ENCODE measurements around the gene BTBD9.
A peak's percentile ranks its signal among the peaks of the same experiment; 100 is the strongest.

Gene BTBD9

DNA sequence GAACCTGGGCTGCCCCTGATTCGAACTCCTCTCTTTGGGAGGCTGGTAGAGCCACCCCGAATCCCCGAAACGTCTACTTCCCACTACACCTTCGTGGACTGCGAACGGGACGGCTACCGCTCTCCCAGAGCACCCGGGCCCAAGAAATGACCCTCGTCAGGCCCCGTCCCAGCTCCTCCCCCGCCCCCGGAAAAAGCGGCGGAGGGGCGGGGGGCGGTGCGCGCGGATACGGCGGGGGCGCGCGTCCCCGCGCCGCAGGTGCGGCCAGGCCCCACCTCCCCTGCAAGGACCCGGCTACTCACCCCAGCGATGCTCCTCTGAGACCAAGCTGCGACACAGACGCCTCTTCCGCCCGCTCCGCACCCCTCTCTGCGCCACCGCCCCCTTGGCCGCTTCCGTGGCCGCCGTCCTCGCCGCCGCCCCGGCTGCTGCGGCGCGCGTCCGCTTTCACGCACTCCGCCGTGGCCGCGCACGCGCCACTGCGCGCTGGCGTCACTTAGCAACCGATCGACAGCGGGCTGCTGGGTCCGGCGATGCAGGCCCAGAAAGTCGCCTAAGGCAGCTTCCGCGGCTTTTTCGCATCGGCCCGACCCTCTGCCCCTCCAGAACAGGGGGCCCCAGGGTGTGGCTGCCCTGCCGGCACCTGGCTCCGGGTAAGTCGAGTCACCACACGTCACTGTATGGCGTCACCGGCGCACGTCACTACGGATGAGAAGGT, at the start of gene BTBD9:
BTBD9 (minus strand) TSS at position 432 of the 718 bp plus-strand sequence.
- DNase-seq (ENCODE audit: low read depth, low spot score): peak; percentile 69

DNA sequence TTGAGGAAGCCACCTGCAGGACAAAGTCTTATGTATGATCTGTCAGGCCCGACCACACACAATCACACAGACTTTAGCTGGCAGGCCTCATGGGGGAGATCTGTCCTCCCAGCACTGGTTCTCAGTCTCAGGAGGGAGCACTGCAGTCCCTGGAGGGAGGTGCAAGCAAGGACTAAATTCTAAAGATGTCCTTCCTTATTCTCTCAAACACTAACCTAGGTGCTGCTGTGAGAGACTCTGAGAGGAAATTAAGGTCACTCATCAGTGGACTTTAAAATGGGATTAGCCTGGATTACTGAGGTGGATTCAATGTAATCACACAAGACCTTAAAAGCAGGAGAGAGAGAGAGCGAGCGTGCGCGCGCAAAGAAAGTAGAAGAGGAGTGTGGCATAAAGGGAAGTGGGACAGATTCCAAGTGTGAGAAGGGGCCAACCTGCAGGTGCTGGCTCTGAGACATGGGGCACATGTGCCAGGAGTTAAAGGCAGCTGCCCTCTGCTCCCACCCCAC, 48.9 kb upstream of the BTBD9 start:
- DNase-seq (ENCODE audit: low read depth, low spot score): no peak

DNA sequence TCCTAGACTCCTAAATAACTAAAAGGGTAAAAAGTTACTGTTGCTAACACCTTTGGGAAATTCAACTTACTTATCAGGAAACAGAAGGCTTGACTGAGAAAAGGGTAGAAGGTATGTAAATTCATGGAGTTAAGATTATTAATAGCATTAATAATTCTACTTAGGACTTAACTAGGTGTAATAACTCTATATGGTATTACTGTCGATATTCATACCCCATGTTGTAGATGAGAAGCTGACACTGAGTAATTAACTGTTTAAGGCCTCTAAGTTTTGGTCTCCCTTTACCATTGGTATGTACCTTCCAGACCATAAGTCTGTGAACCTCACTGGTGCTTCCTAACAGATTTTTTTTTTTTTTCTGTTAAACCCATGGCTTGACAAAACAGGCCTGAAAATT, 47.8 kb upstream of the BTBD9 start:
- DNase-seq (ENCODE audit: low read depth, low spot score): no peak

DNA sequence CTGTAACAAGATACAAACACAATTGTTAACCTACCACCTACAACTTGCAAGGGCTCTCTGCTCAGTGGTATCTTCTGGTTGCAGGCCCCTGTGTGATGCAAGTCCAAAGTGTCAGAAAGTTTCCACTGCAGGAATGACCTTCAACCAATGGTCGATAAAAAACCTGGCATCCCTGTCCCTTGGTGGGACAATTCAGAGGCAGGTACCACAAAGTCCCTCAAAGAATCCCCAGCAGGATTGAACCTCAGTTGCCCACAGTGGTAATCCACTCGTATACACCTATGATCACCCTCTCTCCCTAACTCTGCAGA, 47.3 kb upstream of the BTBD9 start:
- DNase-seq (ENCODE audit: low read depth, low spot score): no peak

DNA sequence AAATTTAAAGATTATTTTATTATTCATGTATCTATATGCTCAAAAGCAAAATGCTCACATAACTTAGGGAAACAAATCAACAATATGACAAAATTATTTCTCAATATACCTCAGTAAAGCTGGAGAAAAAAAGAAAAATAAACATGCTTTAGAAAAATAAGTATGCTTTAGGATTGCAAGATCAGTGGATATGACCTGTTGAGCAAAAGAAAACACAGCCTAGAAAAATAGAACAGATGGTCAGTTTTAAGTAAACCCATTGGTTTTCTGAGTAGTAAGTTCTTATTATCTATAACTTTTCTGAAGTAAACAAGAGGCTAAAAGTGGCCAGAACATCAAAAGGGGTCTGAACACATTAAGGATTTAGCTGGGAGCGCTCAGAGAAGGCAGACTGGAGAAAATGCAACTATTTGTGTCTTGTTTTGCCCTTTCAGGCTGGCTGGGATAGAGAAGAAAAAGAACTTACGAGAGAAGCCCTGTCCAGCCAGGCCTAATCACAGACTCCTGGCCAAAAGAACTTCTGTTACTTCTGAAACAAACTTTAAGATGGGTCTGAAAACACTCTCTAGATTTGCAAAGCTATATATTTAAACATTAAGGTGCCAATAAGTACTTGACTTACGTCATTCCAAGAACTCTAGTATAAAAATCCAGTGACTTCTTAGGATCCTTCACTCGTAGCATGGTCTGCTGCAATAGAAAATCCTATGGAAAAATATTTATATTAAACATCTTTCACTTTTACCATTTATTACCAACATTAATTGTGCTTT, 46.7 kb upstream of the BTBD9 start:
- no peak for DNase-seq (ENCODE audit: low read depth, low spot score)

DNA sequence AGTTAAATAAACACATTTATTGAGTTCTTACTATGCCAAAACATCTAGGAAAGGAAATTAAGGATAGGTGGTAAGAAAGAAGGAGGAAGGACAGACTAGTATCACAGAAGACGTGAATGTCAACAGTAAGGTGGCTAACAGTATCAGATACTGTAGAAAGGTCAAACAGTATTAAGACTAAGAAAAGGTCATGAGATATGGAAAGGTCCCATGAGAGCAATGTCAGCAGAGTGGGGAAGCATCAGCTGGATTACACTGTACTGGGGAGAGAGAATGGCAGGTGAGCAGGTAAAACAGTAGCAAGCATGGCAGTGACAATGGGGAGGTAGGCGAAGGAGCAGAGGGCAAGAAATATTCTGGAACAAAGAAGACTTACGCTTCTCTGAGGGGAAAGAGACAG, 45.2 kb upstream of the BTBD9 start:
- no peak for DNase-seq (ENCODE audit: low read depth, low spot score)

DNA sequence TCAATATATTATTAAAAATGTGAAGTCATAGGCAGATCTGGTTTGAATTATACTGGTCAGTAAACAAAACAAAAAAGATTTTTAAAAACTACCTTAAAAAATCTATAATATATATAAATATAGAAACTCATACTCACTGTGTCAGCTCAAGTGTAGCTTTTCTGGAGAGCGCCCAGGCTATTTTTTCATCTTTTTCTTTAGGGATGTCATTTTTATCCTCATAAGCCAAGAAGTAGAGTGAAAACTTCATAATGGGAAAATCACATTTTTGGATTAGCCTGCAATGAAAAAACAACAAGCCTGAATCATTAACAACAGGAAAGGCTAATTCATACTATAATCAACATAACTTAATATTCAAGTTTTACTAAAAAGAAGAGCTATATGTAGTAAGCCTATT, 44.5 kb upstream of the BTBD9 start:
- DNase-seq (ENCODE audit: low read depth, low spot score): no peak

DNA sequence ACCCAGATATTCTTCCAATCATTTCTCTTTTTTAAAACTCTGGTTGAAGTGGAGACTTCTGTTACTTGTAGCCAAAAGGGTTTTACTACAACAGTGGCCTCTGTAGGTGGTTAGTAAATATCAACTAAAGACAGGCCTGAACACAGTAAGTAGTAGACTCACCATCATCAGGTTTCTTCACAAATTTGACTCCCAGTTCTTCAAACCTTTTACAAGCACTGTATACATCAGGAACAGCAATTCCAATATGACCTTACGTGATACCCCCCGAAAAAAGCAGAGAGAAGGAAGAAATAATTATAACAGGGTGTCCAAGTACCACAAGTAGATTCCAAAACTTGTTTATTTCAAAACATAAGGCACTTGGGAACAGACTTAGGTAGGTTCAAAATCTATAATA, 42.1 kb upstream of the BTBD9 start:
- no peak for DNase-seq (ENCODE audit: low read depth, low spot score)

DNA sequence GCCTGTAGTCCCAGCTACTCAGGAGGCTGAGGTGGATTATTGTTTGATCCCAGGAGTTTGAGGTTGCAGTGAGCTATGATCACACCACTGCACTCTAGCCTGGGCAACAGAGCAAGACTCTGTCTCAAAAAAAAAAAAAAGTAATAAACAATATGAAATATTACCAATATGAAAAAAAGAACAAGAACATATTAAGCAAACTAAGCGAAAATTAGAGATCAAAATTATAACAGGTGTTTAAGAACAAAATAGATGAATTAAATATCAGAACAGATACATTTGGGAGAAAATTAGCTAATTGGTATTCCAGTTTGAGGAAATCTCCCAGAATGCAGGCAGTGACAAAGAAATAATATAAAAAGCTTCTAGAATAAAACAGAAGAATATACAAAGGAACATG, 39.9 kb upstream of the BTBD9 start:
- no peak for DNase-seq (ENCODE audit: low read depth, low spot score)

DNA sequence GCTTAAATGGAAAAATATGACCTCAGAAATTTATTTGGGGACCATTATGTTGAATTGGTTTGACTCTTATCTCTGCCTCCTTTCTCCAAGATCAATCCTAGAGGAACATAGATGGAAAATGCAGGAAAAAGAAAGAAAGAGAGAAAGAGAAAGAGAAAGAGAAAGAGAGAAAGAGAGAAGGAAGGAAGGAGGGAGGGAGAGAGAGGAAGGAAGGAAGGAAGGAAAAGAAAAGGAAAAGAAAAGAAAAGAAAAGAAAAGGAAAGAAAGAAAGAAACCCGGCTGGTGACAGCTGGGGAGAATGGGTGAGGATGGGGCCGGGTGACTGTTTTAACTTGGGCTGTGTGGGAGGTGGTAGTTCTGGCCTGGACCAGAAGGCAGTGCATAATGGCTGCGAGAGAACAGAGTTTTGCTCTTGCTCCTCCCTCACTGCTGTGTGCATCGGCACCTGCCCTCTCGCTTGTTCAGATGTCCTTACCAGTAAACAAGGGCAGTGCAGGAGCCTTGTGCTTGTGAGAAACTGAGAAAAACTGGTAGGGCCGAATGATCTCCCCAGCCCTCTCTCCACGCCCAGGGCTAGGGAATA, 38.5 kb upstream of the BTBD9 start:
- DNase-seq (ENCODE audit: low read depth, low spot score): no peak

DNA sequence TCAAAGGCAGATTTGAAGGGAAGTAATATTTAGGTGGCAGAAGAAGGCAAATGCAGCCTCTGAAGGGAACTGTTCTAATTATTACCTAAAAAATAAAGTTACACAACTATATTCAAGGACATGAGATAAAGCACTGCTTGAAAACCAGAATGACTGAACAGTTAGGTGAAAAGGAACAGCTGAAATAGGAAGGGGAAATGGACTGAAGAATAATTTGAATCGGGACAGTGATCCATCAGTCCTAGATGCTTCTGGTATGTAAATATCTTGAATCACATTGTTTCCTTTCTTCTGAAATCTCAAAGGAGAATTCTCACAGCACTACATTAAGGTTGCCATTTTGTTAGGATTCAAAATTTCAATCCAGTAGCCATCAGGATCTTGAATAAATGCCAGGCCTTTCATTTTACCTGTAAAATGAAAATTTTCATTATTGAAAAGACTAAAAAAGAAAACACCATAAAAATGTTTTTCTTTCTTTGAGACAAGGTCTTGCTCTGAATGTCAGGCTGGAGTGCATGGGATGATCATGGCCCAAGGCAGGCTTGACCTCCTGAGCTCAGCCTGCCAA, 37.3 kb upstream of the BTBD9 start:
- DNase-seq (ENCODE audit: low read depth, low spot score): no peak

DNA sequence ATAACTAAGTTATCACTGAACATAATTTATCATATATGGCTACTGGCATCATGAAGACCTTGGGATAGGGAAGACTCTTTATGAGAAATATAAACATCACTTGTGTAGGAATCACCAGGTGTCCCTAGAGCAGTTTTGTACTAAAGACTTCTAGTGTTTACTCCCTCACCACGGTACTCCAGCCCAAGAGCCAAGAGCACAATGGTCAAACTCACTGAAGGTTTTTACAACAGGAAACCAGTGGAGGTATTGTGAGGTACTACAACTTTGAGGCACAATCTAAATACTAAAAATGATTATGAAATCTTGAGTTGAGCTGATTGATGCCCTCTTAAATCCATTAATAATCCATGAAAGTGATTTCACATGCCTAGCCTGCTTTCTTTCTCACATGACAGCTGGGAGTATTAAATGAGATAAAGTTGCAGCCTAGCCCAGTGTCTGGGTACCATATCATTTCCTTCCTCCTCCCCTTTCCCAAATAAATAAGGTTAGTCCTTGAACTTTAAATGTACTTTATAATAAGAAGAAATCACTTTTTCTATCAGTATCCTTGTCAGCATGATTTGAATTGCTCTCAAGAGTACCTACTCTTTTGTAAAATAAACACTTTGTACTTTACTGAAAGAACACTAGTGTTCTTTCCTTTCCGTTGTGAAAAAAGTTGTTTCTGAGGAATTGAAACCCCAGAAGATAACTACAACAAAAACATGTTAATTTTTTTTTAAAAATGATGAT, 36.7 kb upstream of the BTBD9 start:
- DNase-seq (ENCODE audit: low read depth, low spot score): no peak

DNA sequence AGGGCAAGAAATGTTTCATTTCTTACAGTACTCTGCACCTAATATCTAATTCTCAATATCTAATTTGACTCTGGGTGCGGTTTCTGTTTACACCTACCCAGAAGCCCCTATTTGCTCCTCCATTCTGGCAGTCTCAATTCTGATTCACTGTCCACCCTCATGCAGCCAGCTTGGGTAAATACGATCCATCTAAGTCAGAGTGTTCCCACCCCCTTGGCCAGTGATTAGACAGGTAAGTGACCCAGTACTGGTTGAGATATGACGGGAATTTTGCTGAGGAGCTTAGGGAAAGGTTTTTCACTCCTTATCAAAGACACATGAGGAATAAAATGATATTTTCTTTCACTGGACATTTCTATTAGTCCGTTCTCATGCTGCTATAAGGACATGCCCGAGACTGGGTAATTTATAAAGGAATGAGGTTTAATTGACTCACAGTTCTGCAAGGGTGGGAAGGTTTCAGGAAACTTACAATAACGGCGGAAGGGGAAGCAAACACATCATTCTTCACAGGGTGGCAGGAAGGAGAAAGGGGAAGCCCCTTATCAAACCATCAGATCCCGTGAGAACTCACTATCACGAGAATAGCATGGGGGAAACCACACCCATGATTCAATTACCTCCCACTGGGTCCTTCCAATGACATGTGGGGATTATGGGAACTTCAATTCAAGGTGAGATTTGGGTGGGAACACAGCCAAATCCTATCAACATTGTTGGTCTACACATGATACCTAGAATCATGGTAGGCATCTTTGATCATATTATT, 33.9 kb upstream of the BTBD9 start:
- DNase-seq (ENCODE audit: low read depth, low spot score): no peak

DNA sequence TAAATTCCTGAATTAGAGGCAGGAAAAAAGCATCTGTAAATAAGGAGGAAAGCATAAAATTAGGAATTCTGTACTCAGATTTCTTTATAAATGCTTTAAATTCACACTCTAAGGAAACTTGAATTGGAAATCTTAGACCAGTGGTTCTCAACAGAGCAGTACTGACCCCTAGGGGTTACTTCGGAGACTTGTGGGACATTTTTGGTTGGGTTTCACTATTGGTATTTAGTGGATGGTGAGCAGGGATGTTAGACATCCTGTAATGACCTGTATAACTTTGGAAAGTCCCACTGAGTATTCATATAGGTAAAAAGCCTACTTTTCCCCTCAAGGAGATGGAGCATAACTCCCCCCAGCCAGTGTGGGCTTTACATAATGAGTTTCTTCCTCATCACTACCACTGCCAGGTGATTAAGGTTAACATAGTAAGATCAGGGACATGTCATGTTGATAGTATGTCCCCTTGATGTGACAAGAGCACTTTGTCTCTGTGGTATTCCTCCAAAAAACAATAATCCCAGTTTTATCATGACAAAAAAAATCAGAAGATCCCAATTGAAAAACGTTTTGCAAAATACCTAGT, 32.2 kb upstream of the BTBD9 start:
- peak; percentile 33 for DNase-seq (ENCODE audit: low read depth, low spot score)

DNA sequence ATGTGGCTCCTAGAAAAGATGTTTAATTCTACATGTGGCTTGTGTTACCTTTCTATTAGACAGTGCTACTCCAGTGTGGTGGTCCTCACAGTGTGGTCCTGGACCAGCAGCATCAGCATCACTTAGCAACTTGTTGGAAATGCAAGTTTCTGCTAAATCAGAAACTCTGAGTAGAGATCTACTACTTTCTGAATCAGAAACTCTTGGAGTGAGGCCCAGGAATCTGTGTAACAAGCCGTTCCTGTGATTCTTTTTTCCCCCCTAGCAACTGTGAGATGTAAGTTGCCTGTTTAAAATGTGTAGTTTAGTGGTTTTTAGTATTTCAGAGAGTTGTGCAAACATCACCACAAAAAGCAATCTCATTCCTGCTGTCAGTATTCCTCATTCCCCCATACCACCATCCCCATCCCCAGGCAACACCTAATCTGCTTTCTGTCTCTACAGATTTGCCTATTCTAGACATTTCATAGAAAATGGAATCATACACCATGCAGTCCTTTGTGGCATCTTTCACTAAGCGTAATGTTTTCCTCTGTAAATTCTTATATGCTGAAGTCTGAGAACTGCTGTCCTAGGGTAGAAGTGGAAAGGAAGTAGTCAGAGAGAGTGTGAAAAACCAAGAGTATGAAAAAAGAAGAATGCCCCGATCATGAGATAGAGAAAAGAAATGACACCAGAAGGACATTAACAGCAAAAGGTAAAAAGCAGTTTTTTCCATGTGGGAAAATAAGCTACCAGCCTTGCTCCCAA, 18.9 kb upstream of the BTBD9 start:
- no peak for DNase-seq (ENCODE audit: low read depth, low spot score)

DNA sequence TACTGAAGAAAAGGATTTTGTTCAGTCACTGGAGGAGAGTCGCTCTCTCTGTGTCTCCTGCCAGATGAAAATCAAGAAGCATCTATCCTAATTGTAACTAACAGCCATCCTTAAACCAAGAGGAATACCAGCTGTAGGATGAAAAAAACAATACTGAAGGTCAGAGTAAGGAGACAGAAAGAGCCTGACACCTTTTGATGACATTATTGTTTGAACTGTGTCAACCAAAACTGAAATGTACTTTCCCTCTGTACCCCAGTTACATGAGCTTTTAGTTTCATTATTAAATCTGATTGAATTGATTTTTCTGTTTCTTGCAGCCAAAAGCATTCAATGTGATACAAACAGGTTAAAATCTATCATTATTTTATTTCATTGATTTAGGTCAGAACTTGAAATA, 17.2 kb upstream of the BTBD9 start:
- DNase-seq (ENCODE audit: low read depth, low spot score): no peak

DNA sequence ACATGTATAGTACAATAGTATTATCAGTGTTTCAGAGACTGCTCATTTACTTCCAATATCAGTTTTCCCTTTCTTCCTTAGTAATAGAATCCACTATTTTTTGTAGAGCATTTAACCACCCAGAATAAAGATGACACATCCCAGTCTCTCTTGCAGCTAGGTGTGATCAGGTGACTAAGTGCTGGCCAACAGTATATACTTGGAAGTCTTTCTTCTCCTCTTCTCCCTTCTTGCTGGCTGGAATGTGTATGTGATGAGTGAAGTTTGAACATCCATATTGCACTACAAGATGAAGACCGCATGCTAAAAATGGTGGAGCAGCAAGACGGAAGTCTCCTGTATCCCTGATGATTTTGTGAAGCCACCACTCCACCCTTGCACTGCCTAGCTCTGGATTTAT, 14.5 kb upstream of the BTBD9 start:
- DNase-seq (ENCODE audit: low read depth, low spot score): no peak

DNA sequence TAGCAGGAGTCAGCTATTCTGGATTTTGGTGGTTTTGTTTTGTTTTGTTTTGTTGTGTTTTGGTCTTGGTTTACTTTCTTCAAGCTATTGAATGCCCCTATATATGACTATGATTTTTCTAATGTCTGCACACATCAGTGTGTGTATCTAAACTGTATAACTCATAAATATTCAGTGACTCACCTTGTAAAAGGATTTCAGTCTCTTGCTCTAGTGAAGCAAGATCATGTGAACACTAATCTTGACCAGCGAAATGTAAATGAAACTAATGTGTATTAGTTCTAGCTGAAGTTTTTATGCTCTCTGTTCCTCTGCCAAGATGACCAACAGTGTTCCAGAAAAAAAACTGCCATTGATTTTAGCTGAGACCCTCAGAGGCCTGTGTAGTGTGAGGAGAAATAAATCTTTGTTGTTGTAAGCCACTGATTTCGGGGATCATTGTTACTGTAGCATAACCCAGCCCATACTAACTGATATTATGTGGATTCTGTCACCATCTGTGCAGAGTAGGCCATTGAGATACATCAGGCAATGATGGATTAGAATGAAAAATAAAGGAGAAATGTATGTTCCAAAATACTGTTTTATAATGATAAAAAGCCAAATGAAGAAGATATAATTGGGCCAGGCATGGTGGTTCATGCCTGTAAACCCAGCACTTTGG, 11.5 kb upstream of the BTBD9 start:
- no peak for DNase-seq (ENCODE audit: low read depth, low spot score)

DNA sequence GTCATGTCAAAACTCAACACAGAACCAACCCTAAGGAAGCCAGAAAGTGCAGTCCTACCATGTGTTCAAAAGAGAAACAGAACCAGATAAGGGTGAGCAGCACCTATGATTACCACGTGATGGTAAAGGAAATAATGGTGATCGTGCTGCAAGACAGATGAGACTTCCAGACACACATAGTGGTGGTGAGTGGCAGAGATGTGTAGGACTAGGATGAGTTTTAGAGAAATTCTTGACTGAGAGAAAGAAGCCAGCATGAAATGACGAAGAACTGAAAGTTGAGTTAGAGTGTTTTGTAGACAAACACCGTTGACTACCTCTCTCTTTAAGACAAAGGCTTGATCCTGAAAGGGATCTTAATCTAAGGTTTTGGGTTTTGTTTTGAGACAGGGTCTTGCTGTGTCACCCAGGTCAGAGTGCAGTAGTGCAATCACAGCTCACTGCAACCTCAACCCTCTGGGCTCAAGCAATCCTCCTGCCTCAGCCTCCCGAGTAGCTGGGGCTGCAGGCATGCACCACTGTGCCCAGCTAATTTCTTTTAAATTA, 10.6 kb upstream of the BTBD9 start:
- no peak for DNase-seq (ENCODE audit: low read depth, low spot score)
